Naive thymus-derived CD8-positive, alpha-beta T cell (primary cell): ENCODE data around the gene ARF3. TPM values are rescaled to one million over a fixed set of nuclear protein-coding genes. Genes with fewer than 3 reads are reported as not detected.

Experiments used
- ATAC-seq, 2 donors: fragments of 150-1000 bp; cut with Tn5 transposase in 1 of 2; sonication (Bioruptor Pico), chemical (Tn5 transposase) in 1 of 2; 1 replicate in 1 of 2; 2 replicates in 1 of 2; pipeline ENCODE4 v1.10.0; 2021; ENCODE audit warnings: mild to moderate bottlenecking in 2 of 2, moderate library complexity in 2 of 2
- POLR2A ChIA-PET: fragments of 350-600 bp; sonication (Branson Sonifier 250); formaldehyde crosslinking; loops from one replicate; lab custom pipeline; 2021; ENCODE audit warnings: antibody characterized with exemption; lab: Charles Lee
- DNase-seq, 10 donors: peaks; one replicate each; pipeline versions ENCODE4 v3.0.0 to v3.0.0-alpha.2; 2020 to 2022
- H3K27ac Mint-ChIP-seq, 10 donors: one replicate each; pipeline ENCODE4 v1.8.0; 2020 to 2022; ENCODE audit warnings: mild to moderate bottlenecking in 10 of 10, mixed read lengths in 10 of 10, moderate library complexity in 4 of 10, inconsistent platforms in 1 of 10
- H3K27me3 Mint-ChIP-seq, 5 donors: one replicate each; pipeline ENCODE4 v1.8.0; 2021 to 2022; ENCODE audit warnings: mixed read lengths in 5 of 5
- H3K36me3 Mint-ChIP-seq, 3 donors: one replicate each; pipeline ENCODE4 v1.8.0; 2020 to 2022; ENCODE audit warnings: mixed read lengths in 3 of 3, mild to moderate bottlenecking in 2 of 3, inconsistent platforms in 1 of 3
- H3K4me1 Mint-ChIP-seq, 4 donors: one replicate each; pipeline ENCODE4 v1.8.0; 2021 to 2022; ENCODE audit warnings: mixed read lengths in 4 of 4
- H3K4me3 Mint-ChIP-seq, 10 donors: one replicate each; pipeline ENCODE4 v1.8.0; 2020 to 2022; ENCODE audit warnings: mild to moderate bottlenecking in 10 of 10, mixed read lengths in 10 of 10, moderate library complexity in 6 of 10, inconsistent platforms in 1 of 10
- H3K9me3 Mint-ChIP-seq, 9 donors: one replicate each; pipeline ENCODE4 v1.8.0; 2020 to 2022; ENCODE audit warnings: mixed read lengths in 9 of 9, mild to moderate bottlenecking in 3 of 9, inconsistent platforms in 1 of 9, moderate library complexity in 1 of 9
- polyA plus RNA-seq, 3 donors: library from polyadenylated mRNA; unstranded; fragments of 300-500 nt; fragmentation: Illumina TruSeq; gene quantifications; one replicate each; pipeline ENCODE4 v1.2.3, GENCODE V29; 2021
- total RNA-seq, 8 experiments: library from RNA in 2 of 8; stranded (reverse) in 2 of 8; gene quantifications; one replicate each; pipeline ENCODE4 v1.2.3 and lab custom pipeline; 2021 to 2026

The ARF3 gene
- total and polyA plus RNA-seq, 5 experiments from 2014 or later: 19.5 to 57.3 (median 24.4) TPM

DNA sequence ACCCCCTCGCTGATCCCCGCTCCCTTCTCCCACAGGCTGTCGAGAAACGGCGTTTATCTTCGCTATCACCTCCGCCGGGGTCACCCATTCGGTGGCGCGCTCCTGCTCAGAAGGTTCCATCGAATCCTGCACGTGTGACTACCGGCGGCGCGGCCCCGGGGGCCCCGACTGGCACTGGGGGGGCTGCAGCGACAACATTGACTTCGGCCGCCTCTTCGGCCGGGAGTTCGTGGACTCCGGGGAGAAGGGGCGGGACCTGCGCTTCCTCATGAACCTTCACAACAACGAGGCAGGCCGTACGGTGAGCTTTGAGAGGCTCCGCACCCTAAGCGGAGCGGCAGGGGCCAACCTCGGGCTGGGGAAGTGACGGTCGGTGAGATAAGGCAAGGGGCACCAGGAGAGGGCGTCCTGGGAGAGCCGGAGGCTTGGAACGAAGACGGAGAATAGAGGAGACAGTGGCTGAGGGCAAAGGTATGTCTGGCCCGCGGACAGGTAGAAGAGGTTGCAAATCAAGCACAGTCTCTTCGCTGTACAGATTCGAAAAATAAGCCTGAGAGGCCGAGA lies 23.2 kb upstream of the ARF3 start:
- POLR2A ChIA-PET: interaction anchor here (0.6 to 6.7 kb wide), 16 partner anchors 11 to 208 kb away, joined by 3 to 47 read pairs (median 5); partner anchors contain the start of genes ARF3, DDN, DDX23 and FKBP11

DNA sequence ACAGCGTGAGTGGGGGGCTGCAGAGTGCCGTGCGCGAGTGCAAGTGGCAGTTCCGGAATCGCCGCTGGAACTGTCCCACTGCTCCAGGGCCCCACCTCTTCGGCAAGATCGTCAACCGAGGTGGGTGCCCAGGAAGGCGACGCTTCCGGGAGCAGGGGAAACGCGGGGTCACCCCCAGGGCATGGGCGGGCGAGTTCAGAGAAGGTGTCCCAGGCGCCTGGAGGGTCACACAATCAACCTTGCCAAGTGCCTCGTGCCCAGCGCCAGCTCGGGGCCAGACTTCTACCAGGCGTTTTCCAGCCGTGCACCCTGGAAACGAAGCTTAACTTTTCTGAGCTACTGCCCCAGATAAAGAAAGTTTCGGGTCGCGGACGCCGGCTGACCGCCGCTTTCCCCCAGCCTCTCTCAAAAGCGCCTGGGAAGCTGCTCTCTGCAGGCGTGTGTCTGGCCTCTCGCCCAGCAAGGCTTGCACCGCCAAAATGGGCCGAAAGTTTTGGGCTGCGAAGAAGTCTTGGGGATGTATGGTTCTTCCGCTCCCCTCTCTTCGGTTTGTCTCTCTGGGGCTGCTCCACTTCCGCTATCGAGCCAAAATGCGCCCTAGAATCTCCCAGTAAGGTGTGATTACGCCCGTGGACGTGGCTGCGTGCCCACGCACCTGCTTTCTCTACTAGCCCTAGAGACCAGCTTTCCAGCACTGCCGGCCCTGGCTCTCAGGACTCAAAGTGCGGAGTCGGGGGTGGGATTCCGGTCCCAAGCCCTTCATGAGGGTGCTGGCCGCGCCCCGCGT lies 22.5 kb upstream of the ARF3 start:
- H3K36me3 Mint-ChIP-seq: peaks cover 0 to 2% (median 0%) of the 10 kb centered on the region in 3 donors
- peaks cover 2 to 20% (median 11%) of the 10 kb centered on the region in 5 donors for H3K27me3 Mint-ChIP-seq
- ATAC-seq (peak; percentile 40 to 43), DNase-seq (peak in 7 of 10 donors; percentile 36 to 71 (median 58))
- peak overlapping the region; percentile 77 to 93 (median 90) for H3K4me3 Mint-ChIP-seq
- H3K4me1 Mint-ChIP-seq: peaks cover 32 to 54% (median 47%) of the 10 kb centered on the region in 4 donors
- POLR2A ChIA-PET: interaction anchor here (0.7 to 6.7 kb wide), 16 partner anchors 8 to 209 kb away, joined by 3 to 47 read pairs (median 4); partner anchors contain the start of genes ARF3, DDN, DDX23 and FKBP11
- H3K27ac Mint-ChIP-seq: peak overlapping the region; percentile 53 to 93 (median 86)
- no peaks in the 10 kb centered on the region for H3K9me3 Mint-ChIP-seq

More for the DNA sequence above, 23.2 kb upstream of the ARF3 start:
- Mint-ChIP-seq H3K4me1 (peaks cover 32 to 54% (median 47%) of the 10 kb centered on the region in 4 donors), H3K9me3 (no peaks in the 10 kb centered on the region), H3K27me3 (peaks cover 2 to 21% (median 8%) of the 10 kb centered on the region in 5 donors), H3K4me3 (peak overlapping the region; percentile 77 to 93 (median 90)), H3K27ac (peak overlapping the region; percentile 41 to 93 (median 86)), H3K36me3 (peaks cover 0 to 2% (median 0%) of the 10 kb centered on the region in 3 donors)
- ATAC-seq (peak; percentile 15 to 27), DNase-seq (peak in 2 of 10 donors; percentile 35 to 41)

DNA sequence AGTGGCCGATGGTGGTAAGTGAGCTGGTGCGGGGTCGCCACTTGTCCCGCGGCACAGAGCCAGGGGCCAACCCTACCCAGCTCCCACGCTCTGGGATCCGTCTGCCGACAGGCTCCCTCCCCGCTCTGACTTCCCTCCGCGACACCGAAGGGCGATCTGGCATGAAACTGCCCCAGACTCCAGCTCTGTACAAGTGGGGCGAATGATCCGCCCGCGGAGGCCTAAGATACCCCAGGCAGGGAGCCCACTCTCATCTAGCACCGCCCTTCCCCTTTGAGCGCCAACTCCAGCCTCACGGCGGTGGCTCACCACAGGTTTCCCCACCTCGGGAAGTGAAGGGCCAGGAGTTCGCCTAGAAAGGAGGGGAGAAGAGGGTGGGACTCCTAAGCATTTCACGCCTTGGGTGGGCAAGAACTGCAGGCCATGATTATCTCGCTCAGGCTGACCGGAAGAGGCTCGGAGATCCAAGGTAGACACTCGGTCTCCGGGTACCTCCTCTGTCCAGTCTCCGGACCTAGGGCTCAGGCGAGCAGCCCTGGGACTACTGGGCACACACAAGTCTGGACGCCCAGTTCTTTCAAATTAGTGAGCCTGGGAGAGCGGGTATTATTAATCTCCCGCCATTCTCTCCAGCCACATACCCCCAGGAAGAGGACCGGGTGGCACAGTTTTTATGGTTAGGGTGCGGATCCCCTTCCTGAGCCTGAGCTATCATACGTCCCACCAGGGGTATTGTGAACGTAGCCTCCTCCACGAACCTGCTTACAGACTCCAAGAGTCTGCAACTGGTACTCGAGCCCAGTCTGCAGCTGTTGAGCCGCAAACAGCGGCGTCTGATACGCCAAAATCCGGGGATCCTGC lies 21.7 kb upstream of the ARF3 start:
- DNase-seq (no peak), ATAC-seq (peak; percentile 10 to 18)
- peaks cover 0 to 2% (median 0%) of the 10 kb centered on the region in 3 donors for H3K36me3 Mint-ChIP-seq
- no peaks in the 10 kb centered on the region for H3K9me3 Mint-ChIP-seq
- peak overlapping the region; percentile 53 to 93 (median 82) for H3K27ac Mint-ChIP-seq
- H3K4me1 Mint-ChIP-seq: peaks cover 32 to 54% (median 47%) of the 10 kb centered on the region in 4 donors
- H3K4me3 Mint-ChIP-seq: peak overlapping the region; percentile 77 to 93 (median 90)
- peaks cover 5 to 25% (median 16%) of the 10 kb centered on the region in 5 donors for H3K27me3 Mint-ChIP-seq
- POLR2A ChIA-PET: interaction anchor here (0.7 to 6.7 kb wide), 13 partner anchors 9 to 126 kb away, joined by 3 to 47 read pairs (median 6); partner anchors contain the start of genes ARF3, DDN, DDX23 and FKBP11

DNA sequence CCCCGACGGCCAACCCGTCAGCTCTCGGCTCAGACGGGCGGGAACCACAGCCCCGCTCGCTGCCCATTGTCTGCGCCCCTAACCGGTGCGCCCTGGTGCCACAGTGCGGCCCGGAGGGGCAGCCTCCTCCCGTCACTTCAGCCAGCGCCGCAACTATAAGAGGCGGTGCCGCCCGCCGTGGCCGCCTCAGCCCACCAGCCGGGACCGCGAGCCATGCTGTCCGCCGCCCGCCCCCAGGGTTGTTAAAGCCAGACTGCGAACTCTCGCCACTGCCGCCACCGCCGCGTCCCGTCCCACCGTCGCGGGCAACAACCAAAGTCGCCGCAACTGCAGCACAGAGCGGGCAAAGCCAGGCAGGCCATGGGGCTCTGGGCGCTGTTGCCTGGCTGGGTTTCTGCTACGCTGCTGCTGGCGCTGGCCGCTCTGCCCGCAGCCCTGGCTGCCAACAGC lies 21.0 kb upstream of the ARF3 start, which contains the start of gene WNT1:
Gene WNT1 (plus strand): TSS at position 32 of the 450 bp plus-strand sequence. CDS start 329 bp downstream, at position 361.
- peak within 1 kb of the TSS; percentile 77 to 93 (median 90) for H3K4me3 Mint-ChIP-seq
- peak in 1 of 10 donors; percentile 50 for DNase-seq
- H3K27ac Mint-ChIP-seq: peak within 1 kb of the TSS; percentile 53 to 95 (median 84)
- no peaks in the 10 kb centered on the region for H3K9me3 Mint-ChIP-seq
- peaks cover 32 to 54% (median 48%) of the 10 kb centered on the region in 4 donors for H3K4me1 Mint-ChIP-seq
- H3K27me3 Mint-ChIP-seq: peaks cover 5 to 31% (median 22%) of the 10 kb centered on the region in 5 donors
- POLR2A ChIA-PET: interaction anchor here (0.9 to 6.7 kb wide), 5 partner anchors 9 to 53 kb away, joined by 3 to 47 read pairs (median 18); partner anchors contain the start of genes ARF3, DDN, FKBP11 and WNT10B
- H3K36me3 Mint-ChIP-seq: peaks cover 0 to 2% (median 0%) of the 10 kb centered on the region in 3 donors
- ATAC-seq: peak in 1 of 2 donors; percentile 6

DNA sequence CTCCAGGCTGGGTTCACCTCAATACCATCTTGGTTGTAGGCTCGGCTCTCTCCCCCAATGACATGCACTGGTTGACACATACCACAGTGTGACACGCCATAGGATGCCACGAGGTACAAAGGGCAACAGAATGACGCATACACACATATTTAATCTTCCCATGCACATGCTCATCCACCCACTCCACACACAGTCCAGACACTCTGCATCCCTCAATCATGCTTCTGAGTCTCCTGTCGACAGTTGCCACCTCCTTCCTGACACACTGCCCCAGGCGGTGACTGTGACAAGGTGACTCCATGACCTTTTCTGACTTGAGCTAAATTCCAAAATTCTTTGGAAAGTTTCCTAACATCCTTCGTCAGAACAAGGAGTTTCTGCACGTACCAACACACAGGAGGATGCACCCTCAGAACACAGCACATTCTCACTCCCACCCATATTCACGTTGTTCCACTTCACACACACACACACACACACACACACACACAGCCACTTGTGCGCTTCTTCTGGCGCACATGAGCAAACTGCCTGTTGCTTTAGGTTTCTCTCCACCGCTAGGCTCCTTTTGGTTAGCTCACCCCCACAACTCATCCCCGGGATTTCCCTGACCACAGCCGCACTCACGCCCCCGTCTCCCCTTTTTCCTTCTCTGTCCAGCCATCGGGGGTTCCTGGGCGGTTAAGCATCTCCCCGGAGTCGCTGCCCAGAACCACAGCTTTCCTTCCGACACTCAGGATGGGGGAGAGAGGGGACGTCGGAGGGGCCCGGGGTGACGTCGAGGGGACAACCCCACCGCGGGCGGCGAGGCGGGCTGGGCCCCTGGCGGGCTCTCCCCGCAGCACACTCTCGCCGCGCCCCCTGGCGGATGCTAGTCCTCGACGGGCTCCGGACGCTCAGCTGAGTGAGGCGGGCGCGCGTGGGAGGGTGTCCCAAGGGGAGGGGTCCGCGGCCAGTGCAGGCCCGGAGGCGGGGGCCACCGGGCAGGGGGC lies 20.3 kb upstream of the ARF3 start:
- H3K4me1 Mint-ChIP-seq: peaks cover 32 to 53% (median 50%) of the 10 kb centered on the region in 4 donors

DNA sequence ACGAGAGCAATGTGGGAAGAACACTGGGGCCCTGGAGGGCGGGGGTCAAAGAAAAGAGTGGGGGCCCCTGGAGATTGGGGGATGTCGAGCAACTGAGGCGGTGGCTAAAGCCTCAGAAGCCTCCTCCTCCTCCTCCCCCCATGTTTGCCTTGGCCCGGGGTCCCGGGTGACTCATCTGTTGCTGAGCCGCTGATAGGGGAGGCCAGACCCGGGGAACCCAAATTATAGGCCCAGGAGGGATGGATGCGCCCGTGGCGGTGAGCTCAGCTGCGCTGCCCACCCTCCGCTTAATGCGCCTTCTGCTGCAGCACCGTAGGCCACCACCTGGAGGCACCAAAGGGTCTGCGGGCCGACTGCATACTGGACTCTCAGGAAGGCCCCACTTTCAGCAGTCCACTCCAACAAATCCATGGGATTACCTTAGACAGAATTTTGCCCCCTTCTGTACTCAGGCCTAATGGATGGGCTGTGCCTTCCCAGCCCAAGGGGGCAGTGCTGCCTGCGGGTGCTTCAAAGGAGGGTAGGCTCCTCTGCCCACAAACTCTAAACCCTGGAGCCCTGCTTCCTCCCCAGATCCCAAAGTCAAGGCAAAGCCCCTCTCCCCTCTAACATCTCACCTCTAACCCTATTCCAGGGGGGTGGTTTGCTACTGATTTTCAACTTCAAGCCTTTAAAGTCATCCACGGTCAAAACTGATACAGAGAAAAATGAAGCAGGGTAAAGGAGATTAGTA lies 16.8 kb upstream of the ARF3 start:
- Mint-ChIP-seq H3K27me3 (peaks cover 16 to 62% (median 49%) of the 10 kb centered on the region in 5 donors), H3K9me3 (no peaks in the 10 kb centered on the region), H3K4me3 (no peak overlapping the region), H3K4me1 (peaks cover 26 to 49% (median 46%) of the 10 kb centered on the region in 4 donors), H3K36me3 (peaks cover 0 to 2% (median 0%) of the 10 kb centered on the region in 3 donors), H3K27ac (no peak overlapping the region)
- ATAC-seq: no peak
- DNase-seq: peak in 2 of 10 donors; percentile 24 to 46
- POLR2A ChIA-PET: no interaction called here

More for the DNA sequence above, 20.3 kb upstream of the ARF3 start:
- POLR2A ChIA-PET: interaction anchor here (0.8 to 6.7 kb wide), 7 partner anchors 10 to 83 kb away, joined by 3 to 47 read pairs (median 4); partner anchors contain the start of genes ARF3, DDN and FKBP11
- ATAC-seq (peak; percentile 52 to 59), DNase-seq (peak; percentile 76 to 88 (median 78))
- Mint-ChIP-seq H3K4me3 (peak overlapping the region; percentile 33 to 82 (median 64)), H3K9me3 (no peaks in the 10 kb centered on the region), H3K27ac (peak overlapping the region; percentile 22 to 95 (median 69)), H3K27me3 (peaks cover 7 to 39% (median 30%) of the 10 kb centered on the region in 5 donors), H3K36me3 (peaks cover 0 to 2% (median 0%) of the 10 kb centered on the region in 3 donors)

DNA sequence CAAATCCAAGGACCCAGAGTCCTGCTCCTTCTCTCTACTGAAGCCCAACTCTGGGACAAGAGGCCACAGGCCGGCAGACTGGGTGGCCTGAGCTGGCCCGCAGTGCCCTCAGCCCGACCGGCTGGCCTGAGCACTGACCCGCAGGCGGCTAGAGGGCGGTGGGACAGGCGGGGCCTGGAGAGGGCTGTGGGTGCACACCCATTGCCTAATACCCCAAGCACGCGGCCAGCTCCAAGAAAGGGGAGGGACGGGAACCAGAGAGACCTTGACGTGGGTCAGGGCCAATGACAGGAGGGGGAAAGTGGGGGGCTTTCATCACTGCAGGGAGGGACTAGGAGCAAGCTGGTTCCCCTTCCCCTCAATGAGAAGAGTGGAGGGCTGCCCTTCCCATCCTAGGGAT lies 16.2 kb upstream of the ARF3 start:
- H3K36me3 Mint-ChIP-seq: peaks cover 0 to 2% (median 0%) of the 10 kb centered on the region in 3 donors
- no peaks in the 10 kb centered on the region for H3K9me3 Mint-ChIP-seq
- no peak for ATAC-seq
- no peak overlapping the region for H3K27ac Mint-ChIP-seq
- H3K4me1 Mint-ChIP-seq: peaks cover 23 to 46% (median 42%) of the 10 kb centered on the region in 4 donors
- POLR2A ChIA-PET: no interaction called here
- no peak overlapping the region for H3K4me3 Mint-ChIP-seq
- no peak for DNase-seq
- peaks cover 16 to 57% (median 49%) of the 10 kb centered on the region in 5 donors for H3K27me3 Mint-ChIP-seq

- ATAC-seq: no peak
- DNase-seq: no peak
- Mint-ChIP-seq H3K4me1 (peaks cover 23 to 44% (median 41%) of the 10 kb centered on the region in 4 donors), H3K36me3 (peaks cover 0 to 2% (median 0%) of the 10 kb centered on the region in 3 donors), H3K27ac (no peak overlapping the region), H3K4me3 (no peak overlapping the region), H3K9me3 (no peaks in the 10 kb centered on the region), H3K27me3 (peaks cover 16 to 55% (median 49%) of the 10 kb centered on the region in 5 donors)
- POLR2A ChIA-PET: no interaction called here
Measured at GRCh38 chr12:48972952-48973483, 15.7 kb upstream of the ARF3 start.

- DNase-seq: no peak
- ATAC-seq: no peak
- POLR2A ChIA-PET: interaction anchor here (1.2 kb wide), 1 partner anchor 58 kb away, joined by 5 read pairs; no protein-coding TSS in a partner anchor
Measured at GRCh38 chr12:48972213-48972951, 15.1 kb upstream of the ARF3 start.

More at GRCh38 chr12:48972213-48972951, 15.1 kb upstream of the ARF3 start:
- peak overlapping the region in 7 of 10 donors; percentile 65 to 88 (median 76) for H3K4me3 Mint-ChIP-seq
- H3K4me1 Mint-ChIP-seq: peaks cover 18 to 39% (median 35%) of the 10 kb centered on the region in 4 donors
- H3K27me3 Mint-ChIP-seq: peaks cover 14 to 50% (median 44%) of the 10 kb centered on the region in 5 donors
- no peaks in the 10 kb centered on the region for H3K9me3 Mint-ChIP-seq
- no peaks in the 10 kb centered on the region for H3K36me3 Mint-ChIP-seq
- peak overlapping the region in 2 of 10 donors; percentile 25 to 84 for H3K27ac Mint-ChIP-seq
